Tibial nerve (tissue), 4 donors: Measurements from ENCODE around the gene SCYGR5. TPM values are rescaled to one million over a fixed set of nuclear protein-coding genes. Genes with fewer than 3 reads are reported as not detected.

Experiments used
- DNase-seq, 2 donors: peaks; one replicate each; pipeline ENCODE4 v3.0.0-alpha.2; 2019; ENCODE audit warnings: low spot score in 2 of 2
- H3K27ac ChIP-seq, 4 donors: fragments of 200-600 bp; sonication (generic) in 3 of 4; one replicate each; pipeline ENCODE4 v1.5.1; 2017 to 2019; ENCODE audit warnings: mild to moderate bottlenecking in 1 of 4
- H3K27me3 ChIP-seq, 2 donors: fragments of 200-600 bp; sonication (generic) in 1 of 2; one replicate each; pipeline versions ENCODE4 v1.5.1 to v1.6.0; 2017 to 2019
- H3K36me3 ChIP-seq, 3 donors: fragments of 200-600 bp; sonication (generic); one replicate each; pipeline ENCODE4 v1.5.1; 2018 to 2019
- H3K4me1 ChIP-seq, 4 donors: fragments of 200-600 bp; sonication (generic) in 3 of 4; one replicate each; pipeline ENCODE4 v1.5.1; 2017 to 2019
- H3K4me3 ChIP-seq, 4 donors: fragments of 200-600 bp; sonication (generic) in 3 of 4; one replicate each; pipeline ENCODE4 v1.5.1; 2017 to 2019; ENCODE audit warnings: mild to moderate bottlenecking in 1 of 4, moderate library complexity in 1 of 4
- H3K9me3 ChIP-seq, 4 donors: fragments of 200-600 bp; sonication (generic) in 3 of 4; one replicate each; pipeline ENCODE4 v1.5.1; 2017 to 2019
- EP300 ChIP-seq, 2 donors: sonication (generic); formaldehyde crosslinking; IDR thresholded peaks; one replicate each; pipeline ENCODE4 v1.6.1; 2017; ENCODE audit warnings: antibody characterized with exemption in 2 of 2, mild to moderate bottlenecking in 1 of 2
- POLR2A ChIP-seq, 2 donors: fragments of 450-650 bp; IDR thresholded peaks; one replicate each; pipeline ENCODE4 v1.6.1; 2017; ENCODE audit warnings: antibody characterized with exemption in 2 of 2, mild to moderate bottlenecking in 2 of 2, moderate library complexity in 2 of 2
- WGBS, 2 donors: methylation state at CpG; one replicate each; pipeline ENCODE4 v1.1.5; 2018; 5-methylcytosine and 5-hydroxymethylcytosine counted together
- total RNA-seq, 4 donors: library from RNA; depleted of rRNA; stranded (reverse); fragments of >200 nt; gene quantifications; one replicate each; pipeline ENCODE4 v1.1.0, GENCODE V29; 2016
- TF ChIP-seq, protein P1 (sequence below), 5 experiments: fragments of 200-600 bp in 3 of 5; fragments of 450-650 bp in 2 of 5; sonication (generic) in 3 of 5; IDR thresholded peaks; one replicate each; pipeline ENCODE4 v1.5.1; 2016 to 2019; ENCODE audit warnings: antibody characterized with exemption in 5 of 5, mild to moderate bottlenecking in 3 of 5, moderate library complexity in 2 of 5

SCYGR5 gene
- total RNA-seq, 4 donors from 2014 or later: not detected

GRCh38 chr2:227706859-227707258 is 40.3 kb downstream of the SCYGR5 start:
- H3K36me3 ChIP-seq: no peaks in the 10 kb centered on the region
- no peak overlapping the region for H3K4me3 ChIP-seq
- H3K4me1 ChIP-seq: no peaks in the 10 kb centered on the region
- no peaks in the 10 kb centered on the region for H3K27me3 ChIP-seq
- H3K9me3 ChIP-seq: no peaks in the 10 kb centered on the region
- TF ChIP-seq POLR2A (IDR thresholded peaks at IDR 0.05) (no peak), EP300 (IDR thresholded peaks at IDR 0.05) (no peak)
- TF ChIP-seq, protein P1, sequence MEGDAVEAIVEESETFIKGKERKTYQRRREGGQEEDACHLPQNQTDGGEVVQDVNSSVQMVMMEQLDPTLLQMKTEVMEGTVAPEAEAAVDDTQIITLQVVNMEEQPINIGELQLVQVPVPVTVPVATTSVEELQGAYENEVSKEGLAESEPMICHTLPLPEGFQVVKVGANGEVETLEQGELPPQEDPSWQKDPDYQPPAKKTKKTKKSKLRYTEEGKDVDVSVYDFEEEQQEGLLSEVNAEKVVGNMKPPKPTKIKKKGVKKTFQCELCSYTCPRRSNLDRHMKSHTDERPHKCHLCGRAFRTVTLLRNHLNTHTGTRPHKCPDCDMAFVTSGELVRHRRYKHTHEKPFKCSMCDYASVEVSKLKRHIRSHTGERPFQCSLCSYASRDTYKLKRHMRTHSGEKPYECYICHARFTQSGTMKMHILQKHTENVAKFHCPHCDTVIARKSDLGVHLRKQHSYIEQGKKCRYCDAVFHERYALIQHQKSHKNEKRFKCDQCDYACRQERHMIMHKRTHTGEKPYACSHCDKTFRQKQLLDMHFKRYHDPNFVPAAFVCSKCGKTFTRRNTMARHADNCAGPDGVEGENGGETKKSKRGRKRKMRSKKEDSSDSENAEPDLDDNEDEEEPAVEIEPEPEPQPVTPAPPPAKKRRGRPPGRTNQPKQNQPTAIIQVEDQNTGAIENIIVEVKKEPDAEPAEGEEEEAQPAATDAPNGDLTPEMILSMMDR (IDR thresholded peaks at IDR 0.05): no peak
- no peak overlapping the region for H3K27ac ChIP-seq
- 70 to 81% methylated on average over 4 of the region's 4 CpGs for WGBS, 2 donors
- DNase-seq: no peak

DNA sequence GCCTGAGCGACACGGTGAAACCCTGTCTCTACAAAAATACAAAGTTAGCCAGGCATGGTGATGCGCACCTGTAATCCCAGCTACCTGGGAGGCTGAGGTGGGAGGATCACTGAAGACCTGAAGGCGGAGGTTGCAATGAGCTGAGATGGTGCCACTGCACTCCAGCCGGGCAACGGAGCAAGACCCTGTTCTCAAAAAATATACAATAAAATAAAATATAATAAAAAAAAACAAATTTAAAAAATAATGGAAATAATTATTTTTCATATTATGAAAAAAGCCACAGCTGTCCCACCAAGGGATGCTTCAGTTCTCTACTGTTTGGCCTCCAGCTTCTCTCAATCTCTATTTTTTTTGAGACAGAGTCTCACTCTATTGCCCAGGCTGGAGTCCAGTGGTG is 40.8 kb downstream of the SCYGR5 start:
- 83 to 87% methylated on average over 6 of the region's 6 CpGs for whole genome bisulfite sequencing, 2 donors
- no peak for DNase-seq

DNA sequence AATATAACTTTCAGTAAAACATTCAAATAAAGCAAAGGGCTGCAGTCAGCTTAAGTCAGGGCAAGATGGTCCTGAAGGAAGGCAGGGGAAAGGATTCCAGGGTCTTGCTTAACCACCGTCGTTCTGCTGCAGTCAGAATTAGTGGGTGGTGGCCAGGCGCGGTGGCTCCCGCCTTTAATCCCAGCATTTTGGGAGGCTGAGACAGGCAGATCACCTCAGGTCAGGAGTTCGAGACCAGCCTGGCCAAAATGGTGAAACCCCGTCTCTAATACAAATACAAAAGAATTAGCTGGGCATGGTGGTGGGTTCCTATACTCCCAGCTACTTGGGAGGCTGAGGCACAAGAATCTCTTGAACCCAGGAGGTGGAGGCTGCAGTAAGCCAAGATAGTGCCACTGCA is 44.4 kb downstream of the SCYGR5 start:
- TF ChIP-seq EP300 (IDR thresholded peaks at IDR 0.05) (no peak), POLR2A (IDR thresholded peaks at IDR 0.05) (no peak)
- TF ChIP-seq, protein P1 (IDR thresholded peaks at IDR 0.05): no peak
- Histone ChIP-seq H3K36me3 (no peaks in the 10 kb centered on the region), H3K4me1 (no peaks in the 10 kb centered on the region), H3K9me3 (no peaks in the 10 kb centered on the region), H3K4me3 (no peak overlapping the region), H3K27ac (no peak overlapping the region), H3K27me3 (no peaks in the 10 kb centered on the region)
- no peak for DNase-seq
- 86 to 91% methylated on average over 7 of the region's 7 CpGs for WGBS, 2 donors

More for the DNA sequence above, 40.8 kb downstream of the SCYGR5 start:
- H3K36me3 ChIP-seq: no peaks in the 10 kb centered on the region
- TF ChIP-seq POLR2A (IDR thresholded peaks at IDR 0.05) (no peak), EP300 (IDR thresholded peaks at IDR 0.05) (no peak)
- TF ChIP-seq, protein P1 (IDR thresholded peaks at IDR 0.05): no peak
- H3K4me1 ChIP-seq: no peaks in the 10 kb centered on the region
- no peak overlapping the region for H3K27ac ChIP-seq
- no peak overlapping the region for H3K4me3 ChIP-seq
- no peaks in the 10 kb centered on the region for H3K27me3 ChIP-seq
- H3K9me3 ChIP-seq: no peaks in the 10 kb centered on the region

DNA sequence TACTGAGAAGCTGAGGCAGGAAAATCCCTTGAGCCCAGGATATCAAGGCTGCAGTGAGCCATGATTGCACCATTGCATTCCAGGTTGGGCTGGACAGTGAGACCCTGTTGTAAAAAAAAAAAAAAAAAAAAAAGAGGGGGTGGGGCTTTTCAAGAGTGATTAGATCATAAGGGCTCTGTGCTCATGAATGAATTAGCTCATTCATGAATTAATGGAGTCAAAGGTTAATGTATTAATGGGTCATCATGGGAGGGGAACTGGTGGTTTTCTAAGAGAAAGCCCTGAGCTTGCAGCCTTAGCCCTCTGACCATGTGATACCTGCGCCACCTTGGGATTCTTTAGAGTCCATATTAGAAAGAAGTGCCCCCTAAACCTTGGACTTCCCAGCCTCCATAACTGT is 46.7 kb downstream of the SCYGR5 start:
- H3K4me3 ChIP-seq: no peak overlapping the region
- no peak for DNase-seq
- no peaks in the 10 kb centered on the region for H3K9me3 ChIP-seq
- no peaks in the 10 kb centered on the region for H3K36me3 ChIP-seq
- H3K4me1 ChIP-seq: peaks cover 0 to 10% (median 0%) of the 10 kb centered on the region in 4 donors
- no peaks in the 10 kb centered on the region for H3K27me3 ChIP-seq
- no peak for TF ChIP-seq POLR2A (IDR thresholded peaks at IDR 0.05)
- TF ChIP-seq, protein P1 (IDR thresholded peaks at IDR 0.05): no peak
- TF ChIP-seq EP300 (IDR thresholded peaks at IDR 0.05): no peak
- 100% methylated on average over 1 of the region's 1 CpG for WGBS, 2 donors
- H3K27ac ChIP-seq: no peak overlapping the region

DNA sequence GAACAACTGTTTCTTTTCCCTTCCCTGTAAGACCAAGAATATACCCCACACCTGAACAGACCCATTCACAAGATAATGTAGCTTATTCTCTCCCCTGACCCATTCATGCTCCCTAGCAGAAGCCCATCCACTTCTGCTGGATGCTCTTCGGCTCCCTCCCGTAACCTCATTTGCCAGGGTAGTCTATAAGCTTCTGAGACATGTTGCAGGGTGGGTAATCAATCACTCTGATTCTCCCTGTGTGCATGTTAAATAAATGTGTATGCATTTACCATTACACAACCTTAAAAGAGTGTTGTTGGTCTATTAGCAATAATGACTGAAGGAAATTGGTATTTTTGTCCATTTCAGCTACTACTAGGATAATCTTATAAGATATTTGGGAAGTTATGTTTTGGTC is 49.9 kb downstream of the SCYGR5 start:
- WGBS, 2 donors: 80 to 96% methylated on average over 2 of the region's 2 CpGs
- TF ChIP-seq, protein P1 (IDR thresholded peaks at IDR 0.05): no peak
- no peak for TF ChIP-seq EP300 (IDR thresholded peaks at IDR 0.05)
- TF ChIP-seq POLR2A (IDR thresholded peaks at IDR 0.05): no peak
- Histone ChIP-seq H3K27me3 (no peaks in the 10 kb centered on the region), H3K9me3 (no peaks in the 10 kb centered on the region), H3K4me1 (peaks cover 0 to 15% (median 0%) of the 10 kb centered on the region in 4 donors), H3K27ac (no peak overlapping the region), H3K36me3 (no peaks in the 10 kb centered on the region), H3K4me3 (no peak overlapping the region)
- no peak for DNase-seq

Other genes with a start within 250 kb of the SCYGR5 start
- 10 to 100 TPM; 42.1 to 83.1 (median 53.5) TPM for gene AGFG1, start 194.6 kb upstream of the SCYGR5 start, total RNA-seq
- not detected for gene SCYGR2, start 67.9 kb upstream of the SCYGR5 start, total RNA-seq
- gene SCYGR3, start 52.0 kb upstream of the SCYGR5 start, total RNA-seq: not detected
- not detected for gene SCYGR4, start 49.3 kb upstream of the SCYGR5 start, total RNA-seq
- 10 to 100 TPM; 20.4 to 52.1 (median 39.6) TPM for gene SLC19A3, start 51.2 kb downstream of the SCYGR5 start, total RNA-seq
- not detected for gene SCYGR6, start 58.0 kb downstream of the SCYGR5 start, total RNA-seq
- gene SCYGR7, start 61.5 kb downstream of the SCYGR5 start, total RNA-seq: not detected
- not detected for gene SCYGR8, start 79.1 kb downstream of the SCYGR5 start, total RNA-seq
- not detected for gene CCL20, start 147.0 kb downstream of the SCYGR5 start, total RNA-seq
- under 1 TPM in 2 of 4 donors, not detected in 2; 0.30 to 0.59 TPM for gene DAW1, start 204.8 kb downstream of the SCYGR5 start, total RNA-seq